ENCODE results near the gene RPS21.

RPS21 gene

DNA sequence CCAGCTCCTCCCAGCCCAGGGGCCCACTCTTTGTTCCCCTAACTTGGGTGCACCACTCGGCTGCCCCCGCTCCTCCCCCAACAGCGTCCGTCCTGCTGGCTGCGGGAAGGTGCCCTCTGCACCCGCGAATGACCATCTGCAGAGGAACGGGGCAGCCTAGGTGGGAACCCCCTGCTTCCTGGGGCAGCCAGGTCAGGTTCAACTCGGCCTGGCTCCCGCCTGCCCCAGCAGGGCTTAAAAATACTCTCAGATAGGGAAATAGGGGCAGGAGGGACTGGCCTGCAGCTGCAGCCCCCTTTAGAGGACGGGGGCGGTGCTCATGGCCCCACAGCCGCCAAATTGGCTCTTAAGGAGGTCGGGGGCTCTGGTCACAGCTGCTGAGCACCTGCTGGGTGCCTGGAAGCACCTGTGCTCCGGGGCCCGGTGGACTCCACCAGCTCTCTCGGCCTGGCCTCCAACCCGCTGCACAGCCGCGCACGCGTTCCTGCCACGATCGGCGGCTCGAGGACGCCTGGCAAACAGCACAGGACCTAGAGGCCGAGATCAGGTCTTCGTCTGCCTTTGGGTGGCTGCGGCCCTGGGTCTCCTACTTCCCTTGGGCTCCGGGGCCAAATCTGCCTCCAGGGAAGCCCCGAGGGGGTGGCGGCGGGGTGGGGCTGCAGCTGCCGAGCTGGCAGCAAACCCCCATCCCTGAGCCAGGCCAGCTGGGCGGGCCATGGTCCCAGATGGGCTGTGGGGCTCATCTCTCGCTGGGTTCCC, 19.1 kb upstream of the RPS21 start:
- H3F3A ChIP-seq (ENCODE audit: control insufficient read depth, insufficient read depth), result peaks cover 9% of the 10 kb centered on the region; the same call in 1 of the 2 replicates
- H3K9me3 ChIP-seq (ENCODE audit: control insufficient read depth, insufficient read depth, low read length), result no peaks in the 10 kb centered on the region
- H4K20me1 ChIP-seq (ENCODE audit: control insufficient read depth, insufficient read depth, low read depth, low read length), result peaks cover 2% of the 10 kb centered on the region; the same call in 1 of the 2 replicates
- H3K4me1 ChIP-seq (ENCODE audit: control insufficient read depth, low read length), result peaks cover 38% of the 10 kb centered on the region
- H3K79me2 ChIP-seq (ENCODE audit: control insufficient read depth, low read length), result peaks cover 22% of the 10 kb centered on the region
- H3K4me3 ChIP-seq (ENCODE audit: low read length), result peak overlapping the region; percentile 76
- H3K27me3 ChIP-seq (ENCODE audit: control insufficient read depth, low read length), result peaks cover 34% of the 10 kb centered on the region
- no peaks in the 10 kb centered on the region for H3K36me3 ChIP-seq (ENCODE audit: control insufficient read depth, low read length)
- H3K4me2 ChIP-seq (ENCODE audit: low read length), result peak overlapping the region; percentile 94
- 0 out of 2 replicates have a peak overlapping the region, but pooled peaks have one; percentile 13 for H3K27ac ChIP-seq (ENCODE audit: low read depth, low read length)
- no peaks in the 10 kb centered on the region for H3K9me2 ChIP-seq (replicated peaks; ENCODE audit: control insufficient read depth, low read length)
- TF ChIP-seq CTCF (IDR thresholded peaks at IDR 0.05; ENCODE audit: low read depth, low read length, poor library complexity, severe bottlenecking), result no peak
- no peak for TF ChIP-seq EZH2phosphoT487 (IDR thresholded peaks at IDR 0.05; ENCODE audit: borderline replicate concordance, low read length)

- Histone ChIP-seq H3F3A (ENCODE audit: control insufficient read depth, insufficient read depth) (peaks cover 9% of the 10 kb centered on the region; the same call in 1 of the 2 replicates), H3K4me1 (ENCODE audit: control insufficient read depth, low read length) (peaks cover 36% of the 10 kb centered on the region), H3K9me3 (ENCODE audit: control insufficient read depth, insufficient read depth, low read length) (no peaks in the 10 kb centered on the region), H3K79me2 (ENCODE audit: control insufficient read depth, low read length) (peaks cover 22% of the 10 kb centered on the region), H3K27ac (ENCODE audit: low read depth, low read length) (0 out of 2 replicates have a peak overlapping the region, but pooled peaks have one; percentile 13), H4K20me1 (ENCODE audit: control insufficient read depth, insufficient read depth, low read depth, low read length) (no peaks in the 10 kb centered on the region; the same call in 1 of the 2 replicates), H3K4me3 (ENCODE audit: low read length) (peak overlapping the region; percentile 76), H3K9me2 (replicated peaks; ENCODE audit: control insufficient read depth, low read length) (no peaks in the 10 kb centered on the region), H3K27me3 (ENCODE audit: control insufficient read depth, low read length) (peaks cover 34% of the 10 kb centered on the region), H3K36me3 (ENCODE audit: control insufficient read depth, low read length) (no peaks in the 10 kb centered on the region), H3K4me2 (ENCODE audit: low read length) (peak overlapping the region; percentile 94)
- no peak for TF ChIP-seq EZH2phosphoT487 (IDR thresholded peaks at IDR 0.05; ENCODE audit: borderline replicate concordance, low read length)
- no peak for TF ChIP-seq CTCF (IDR thresholded peaks at IDR 0.05; ENCODE audit: low read depth, low read length, poor library complexity, severe bottlenecking)
These were observed 18.4 kb upstream of the RPS21 start for GRCh38 chr20:62368392-62368975.

DNA sequence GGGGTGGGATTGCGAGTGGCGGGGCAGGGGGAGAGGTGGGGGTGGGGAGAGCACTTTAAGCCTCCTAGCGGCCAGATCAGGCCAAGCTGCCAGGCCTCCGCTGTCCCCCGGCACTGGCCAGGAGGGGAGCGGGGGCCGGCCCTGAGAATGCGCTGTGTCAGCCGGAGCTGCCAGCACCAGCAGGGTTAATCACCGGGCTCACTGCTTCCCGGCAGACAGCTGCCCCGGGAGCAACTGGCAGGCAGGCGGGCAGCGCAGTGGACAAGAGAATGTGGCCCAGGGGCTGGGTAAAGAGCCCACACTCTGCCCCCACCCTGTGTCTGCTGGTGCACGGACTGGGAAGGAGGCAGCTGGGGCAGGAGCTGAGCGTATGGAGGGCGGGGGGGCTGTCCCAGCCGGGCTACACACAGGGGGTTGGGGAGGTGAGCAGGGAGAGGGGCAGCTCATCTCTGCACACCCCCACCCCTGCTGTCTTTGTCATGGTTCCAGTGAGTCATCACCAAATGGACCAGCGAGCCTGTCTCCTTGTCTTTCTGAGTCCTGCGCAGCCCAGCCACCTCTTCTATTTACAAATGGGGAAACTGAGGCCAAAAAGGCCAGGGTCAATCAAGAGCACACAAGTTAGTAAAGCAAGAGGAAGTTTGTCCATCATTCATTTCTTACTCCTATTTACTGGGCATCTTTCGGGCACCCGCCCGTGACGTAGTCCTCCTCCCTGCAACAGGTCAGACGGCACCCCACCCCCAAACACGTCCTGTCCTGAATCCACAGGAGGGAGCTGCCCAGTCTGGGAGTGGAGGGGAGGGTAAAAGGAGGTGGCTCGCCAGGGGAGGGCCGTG, 17.7 kb upstream of the RPS21 start:
- H3F3A ChIP-seq (ENCODE audit: control insufficient read depth, insufficient read depth), result peaks cover 9% of the 10 kb centered on the region; the same call in 1 of the 2 replicates
- no peaks in the 10 kb centered on the region; the same call in 1 of the 2 replicates for H4K20me1 ChIP-seq (ENCODE audit: control insufficient read depth, insufficient read depth, low read depth, low read length)
- TF ChIP-seq EZH2phosphoT487 (IDR thresholded peaks at IDR 0.05; ENCODE audit: borderline replicate concordance, low read length) (no peak), CTCF (IDR thresholded peaks at IDR 0.05; ENCODE audit: low read depth, low read length, poor library complexity, severe bottlenecking) (peak; percentile 32)
- H3K9me2 ChIP-seq (replicated peaks; ENCODE audit: control insufficient read depth, low read length), result no peaks in the 10 kb centered on the region
- peaks cover 22% of the 10 kb centered on the region for H3K79me2 ChIP-seq (ENCODE audit: control insufficient read depth, low read length)
- peak overlapping the region; percentile 94; the same call in 1 of the 2 replicates for H3K4me2 ChIP-seq (ENCODE audit: low read length)
- H3K4me3 ChIP-seq (ENCODE audit: low read length), result no peak overlapping the region
- H3K36me3 ChIP-seq (ENCODE audit: control insufficient read depth, low read length), result no peaks in the 10 kb centered on the region
- H3K27ac ChIP-seq (ENCODE audit: low read depth, low read length), result no peak overlapping the region
- peaks cover 34% of the 10 kb centered on the region for H3K27me3 ChIP-seq (ENCODE audit: control insufficient read depth, low read length)
- H3K9me3 ChIP-seq (ENCODE audit: control insufficient read depth, insufficient read depth, low read length), result no peaks in the 10 kb centered on the region
- peaks cover 32% of the 10 kb centered on the region for H3K4me1 ChIP-seq (ENCODE audit: control insufficient read depth, low read length)
